NCI-H82 treated with DMSO at 0.1 percent for 48 hours (cell line): ENCODE data around the gene USP5.
A peak's percentile ranks its signal among the peaks of the same experiment; 100 is the strongest.

Experiments
- DNase-seq: peaks from one replicate; lab custom pipeline; 2025; ENCODE audit not compliant: unreplicated experiment; lab: John Stamatoyannopoulos, UW

The USP5 gene

DNA sequence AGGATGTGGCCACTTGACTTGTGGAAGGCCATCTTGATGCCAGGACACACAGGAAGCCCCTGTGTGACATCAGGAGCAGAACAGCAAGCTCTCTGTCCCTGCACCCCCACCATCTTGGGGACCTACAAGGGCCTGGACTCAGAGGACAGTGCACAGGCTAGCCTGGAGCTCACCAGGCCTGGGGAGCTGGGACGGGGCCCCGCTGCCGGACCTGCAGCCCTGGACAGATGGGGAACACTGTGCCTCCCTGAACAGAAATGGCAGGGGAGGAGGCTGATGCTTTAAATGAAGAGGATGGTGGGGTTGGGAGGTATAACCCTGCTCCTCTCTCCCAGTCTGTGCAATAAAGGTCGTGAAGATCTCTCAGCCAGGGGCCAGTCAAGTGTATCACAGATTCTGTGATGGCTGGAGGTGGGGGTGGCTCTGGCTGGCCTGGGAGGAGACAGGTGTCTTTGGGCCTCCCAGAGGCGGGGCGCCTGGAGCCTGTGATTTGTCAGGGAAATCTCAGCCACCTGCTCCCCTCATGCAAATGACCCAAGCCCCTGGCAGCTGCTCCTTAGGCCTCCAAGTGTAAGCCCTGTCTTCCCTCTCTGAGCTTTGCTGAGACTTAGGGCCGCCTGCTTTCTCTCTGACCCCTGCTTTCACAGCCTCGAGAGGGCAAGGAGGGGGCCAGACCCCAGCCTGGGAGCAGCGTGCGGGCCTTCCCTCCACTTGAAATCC, 12.3 kb upstream of the USP5 start:
- DNase-seq = peak; percentile 99

DNA sequence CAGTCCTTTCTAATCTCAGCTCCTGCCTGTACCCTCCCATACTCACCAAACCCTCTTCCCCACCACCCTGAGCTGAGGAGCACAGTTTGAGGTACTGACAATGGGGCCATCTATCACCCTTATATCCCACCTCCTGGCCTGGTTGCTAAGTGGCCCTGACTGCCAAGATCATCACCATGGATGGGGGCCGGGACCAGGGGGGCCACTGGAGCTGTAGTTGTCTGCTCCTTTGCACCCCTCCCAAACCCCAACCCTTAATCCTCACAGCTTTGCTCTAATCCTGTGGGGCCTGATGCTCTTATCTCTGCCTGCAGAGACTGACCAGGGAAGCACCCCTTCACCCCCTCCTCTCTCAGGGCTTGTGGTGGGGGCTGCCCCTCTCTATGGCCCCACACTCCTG, 11.6 kb upstream of the USP5 start:
- DNase-seq = peak; percentile 100

DNA sequence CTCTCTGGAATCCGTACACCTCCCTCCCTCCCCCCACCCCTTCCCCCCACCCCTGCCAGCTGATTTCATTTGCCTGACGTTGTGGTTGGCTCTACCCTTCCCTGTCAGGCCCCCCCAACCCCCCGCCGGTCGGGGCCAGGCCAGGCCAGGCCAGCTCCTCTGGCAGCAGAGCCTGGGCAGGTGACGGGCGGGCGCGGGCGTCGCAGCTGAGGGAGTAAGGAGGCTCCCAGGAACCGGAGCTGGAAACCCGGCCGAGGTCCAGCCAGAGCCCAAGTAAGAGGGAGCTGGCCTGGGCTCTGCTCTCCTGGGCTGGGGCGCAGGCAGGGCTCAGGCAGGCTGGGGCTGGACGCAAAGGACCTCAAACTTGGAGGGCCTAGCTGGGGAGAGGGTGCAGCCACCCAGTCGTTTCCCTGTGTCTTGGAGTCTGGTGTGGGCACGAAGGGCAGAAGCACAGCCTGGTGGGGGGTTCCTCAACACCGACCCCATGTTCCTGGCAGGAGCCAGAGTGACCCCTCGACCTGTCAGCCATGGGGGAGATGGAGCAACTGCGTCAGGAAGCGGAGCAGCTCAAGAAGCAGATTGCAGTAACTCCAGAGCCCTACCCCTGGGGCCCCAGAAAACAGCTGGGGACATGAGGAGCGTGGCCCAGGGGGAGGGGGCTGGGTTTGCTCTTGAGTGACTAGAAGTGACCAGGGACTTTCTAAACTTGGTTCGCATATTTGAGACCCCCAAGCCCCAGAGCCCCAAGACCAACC, 11.0 kb upstream of the USP5 start, which contains the start of gene GNB3:
TSS of gene GNB3 (plus strand) at position 165 of the 755 bp plus-strand sequence. CDS start at position 528, 363 bp downstream.
- peak; percentile 18 for DNase-seq

DNA sequence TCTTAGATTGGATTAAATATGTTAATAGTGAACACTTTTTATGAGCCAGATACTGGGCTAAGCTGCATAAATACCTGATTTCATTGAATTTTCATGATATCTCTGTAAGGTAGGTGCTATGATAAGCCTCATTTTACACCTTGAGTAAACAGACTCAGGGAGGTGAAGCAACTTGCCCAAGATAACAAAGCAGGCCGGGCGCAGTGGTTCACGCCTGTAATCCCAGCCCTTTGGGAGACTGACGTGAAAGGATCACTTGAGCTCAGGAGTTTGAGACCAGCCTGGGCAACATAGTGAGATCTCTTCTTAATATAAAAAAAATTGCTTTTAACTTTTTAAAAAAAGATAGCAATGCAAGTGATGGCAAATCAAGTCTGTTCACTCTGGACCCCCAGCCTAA, 9.9 kb upstream of the USP5 start:
- DNase-seq = no peak

DNA sequence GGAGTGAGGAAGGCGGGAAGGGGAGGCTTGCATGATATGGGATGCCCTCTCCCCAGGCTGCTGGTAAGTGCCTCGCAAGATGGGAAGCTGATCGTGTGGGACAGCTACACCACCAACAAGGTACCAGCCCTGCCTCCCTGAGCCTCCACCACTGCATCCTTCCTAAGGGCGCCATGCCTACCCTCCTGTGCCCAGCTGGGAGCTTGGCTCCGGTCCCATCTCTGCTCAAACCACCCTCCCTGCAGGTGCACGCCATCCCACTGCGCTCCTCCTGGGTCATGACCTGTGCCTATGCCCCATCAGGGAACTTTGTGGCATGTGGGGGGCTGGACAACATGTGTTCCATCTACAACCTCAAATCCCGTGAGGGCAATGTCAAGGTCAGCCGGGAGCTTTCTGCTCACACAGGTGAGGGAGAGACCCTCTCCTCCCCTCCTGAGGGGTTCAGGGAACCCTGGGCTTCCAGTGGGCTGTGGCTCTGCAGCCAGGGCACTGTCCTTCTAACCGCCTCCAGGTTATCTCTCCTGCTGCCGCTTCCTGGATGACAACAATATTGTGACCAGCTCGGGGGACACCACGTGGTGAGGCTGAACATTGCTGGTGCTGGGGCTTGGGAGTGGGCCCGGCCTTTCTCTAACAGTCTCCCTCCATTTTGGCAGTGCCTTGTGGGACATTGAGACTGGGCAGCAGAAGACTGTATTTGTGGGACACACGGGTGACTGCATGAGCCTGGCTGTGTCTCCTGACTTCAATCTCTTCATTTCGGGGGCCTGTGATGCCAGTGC, 8.6 kb upstream of the USP5 start:
- peak; percentile 15 for DNase-seq

DNA sequence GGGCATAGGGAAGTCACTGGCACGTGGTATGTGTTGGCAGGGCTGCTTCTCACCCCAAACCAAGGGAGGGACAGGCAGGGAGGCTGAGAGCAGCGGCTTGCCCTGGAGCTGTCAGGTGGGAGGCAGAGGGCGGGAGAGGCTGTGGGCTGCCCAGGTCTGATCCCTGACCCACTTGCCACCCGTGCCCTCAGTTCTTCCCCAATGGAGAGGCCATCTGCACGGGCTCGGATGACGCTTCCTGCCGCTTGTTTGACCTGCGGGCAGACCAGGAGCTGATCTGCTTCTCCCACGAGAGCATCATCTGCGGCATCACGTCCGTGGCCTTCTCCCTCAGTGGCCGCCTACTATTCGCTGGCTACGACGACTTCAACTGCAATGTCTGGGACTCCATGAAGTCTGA, 6.6 kb upstream of the USP5 start:
- DNase-seq = no peak

DNA sequence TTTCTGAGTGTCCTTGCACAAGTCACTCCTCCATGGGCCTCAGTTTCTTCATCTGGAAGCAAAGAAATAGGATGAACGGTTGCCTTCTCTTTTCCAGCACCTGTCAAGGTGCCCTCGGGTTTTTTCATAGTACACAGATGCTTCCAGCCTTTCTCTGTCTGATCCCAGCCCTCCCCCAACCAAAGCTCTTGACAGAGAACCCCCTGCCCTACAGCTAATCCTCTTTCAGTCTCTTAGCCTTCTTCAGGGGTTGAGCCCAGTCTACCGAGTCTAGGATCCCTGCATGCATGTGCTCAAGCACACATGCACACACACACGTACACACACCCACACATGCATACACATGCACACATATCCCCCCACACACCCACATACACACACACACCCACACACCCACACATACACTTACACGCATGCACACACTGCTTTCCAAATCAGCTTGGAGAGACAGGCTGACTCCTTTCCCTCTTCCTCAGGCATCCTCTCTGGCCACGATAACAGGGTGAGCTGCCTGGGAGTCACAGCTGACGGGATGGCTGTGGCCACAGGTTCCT, 5.6 kb upstream of the USP5 start:
- peak; percentile 93 for DNase-seq

DNA sequence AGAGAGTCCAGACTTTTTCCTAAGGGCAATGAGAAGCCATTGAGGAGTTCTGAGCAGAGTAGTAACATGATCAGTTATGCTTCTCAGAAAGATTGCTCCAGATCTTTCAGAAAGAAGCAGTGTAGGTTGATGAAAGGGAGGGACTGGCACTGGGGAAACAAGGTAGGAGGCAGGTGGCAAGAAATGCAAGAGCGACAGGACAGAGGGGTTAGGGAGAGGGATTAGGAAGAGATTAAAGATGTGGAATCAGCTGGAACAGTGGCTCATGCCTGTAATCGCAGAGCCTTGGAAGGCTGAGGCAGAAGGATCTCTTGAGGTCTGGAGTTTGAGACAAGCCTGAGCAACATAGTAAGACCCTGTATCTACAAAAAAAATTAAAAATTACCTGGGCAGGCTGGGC, 4.3 kb upstream of the USP5 start:
- peak; percentile 96 for DNase-seq

DNA sequence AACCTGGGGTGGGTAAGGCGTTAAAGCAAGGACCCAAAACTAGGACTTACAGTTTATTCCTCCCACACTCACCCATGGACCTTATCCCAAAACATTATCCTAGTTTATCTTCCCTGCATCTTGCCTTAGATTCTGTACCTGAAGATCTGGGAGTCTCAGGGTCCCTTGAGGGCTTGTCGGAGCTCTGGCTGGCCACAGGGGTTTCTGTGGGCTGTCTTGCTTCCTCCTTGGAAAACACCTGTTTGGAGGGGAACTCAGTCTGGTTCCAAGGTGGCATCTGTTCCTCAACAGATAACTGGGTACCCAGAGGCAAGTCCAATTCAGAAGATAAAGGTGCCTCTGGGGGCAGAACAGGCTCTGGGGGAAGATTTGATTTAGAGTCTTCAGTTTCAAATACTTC, 2.5 kb upstream of the USP5 start:
- DNase-seq = no peak

DNA sequence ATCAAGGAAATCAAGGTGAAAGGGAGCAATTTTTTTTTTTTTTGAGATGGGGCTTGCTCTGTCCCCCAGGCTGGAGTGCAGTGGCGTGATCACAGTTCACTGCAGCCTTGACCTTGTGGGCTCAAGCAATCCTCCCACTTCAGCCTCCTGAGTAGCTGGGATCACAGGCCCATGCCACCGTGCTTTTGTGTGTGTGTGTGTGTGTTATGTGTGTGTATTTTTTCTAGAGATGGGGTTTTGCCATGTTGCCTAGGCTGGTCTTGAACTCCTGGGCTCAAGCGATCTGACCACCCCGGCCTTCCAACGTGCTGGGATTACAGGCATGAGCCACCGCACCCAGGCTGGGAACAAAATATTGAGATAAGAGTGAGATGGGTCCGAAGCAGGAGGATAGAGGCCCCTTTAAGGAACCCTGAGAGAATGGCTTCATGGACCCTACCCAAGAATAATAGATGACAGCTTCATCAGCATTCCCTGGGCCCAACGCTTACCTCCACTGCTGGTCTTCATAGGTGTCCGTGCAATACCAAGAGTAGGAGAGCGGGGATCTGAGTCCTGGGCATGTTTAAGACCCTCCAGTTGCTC, 1.9 kb upstream of the USP5 start:
- DNase-seq = no peak

DNA sequence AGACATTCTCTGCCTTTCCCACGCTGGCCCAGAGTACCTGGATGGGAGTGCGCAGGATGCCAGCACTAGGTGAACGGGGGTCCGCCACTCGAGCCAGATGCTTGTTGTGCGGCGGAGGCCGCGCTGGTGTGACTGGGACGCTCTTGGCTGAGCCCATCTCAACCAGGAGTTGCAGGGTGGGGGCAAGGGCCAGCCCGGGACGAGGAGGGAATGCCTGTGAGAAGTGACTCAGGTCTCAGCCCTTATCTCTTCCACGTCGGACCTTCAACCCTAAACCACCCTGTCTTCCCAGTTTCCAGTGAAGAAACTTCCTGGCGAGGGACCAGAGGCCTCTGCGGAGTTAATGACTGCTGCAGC, 1.2 kb upstream of the USP5 start:
- no peak for DNase-seq

DNA sequence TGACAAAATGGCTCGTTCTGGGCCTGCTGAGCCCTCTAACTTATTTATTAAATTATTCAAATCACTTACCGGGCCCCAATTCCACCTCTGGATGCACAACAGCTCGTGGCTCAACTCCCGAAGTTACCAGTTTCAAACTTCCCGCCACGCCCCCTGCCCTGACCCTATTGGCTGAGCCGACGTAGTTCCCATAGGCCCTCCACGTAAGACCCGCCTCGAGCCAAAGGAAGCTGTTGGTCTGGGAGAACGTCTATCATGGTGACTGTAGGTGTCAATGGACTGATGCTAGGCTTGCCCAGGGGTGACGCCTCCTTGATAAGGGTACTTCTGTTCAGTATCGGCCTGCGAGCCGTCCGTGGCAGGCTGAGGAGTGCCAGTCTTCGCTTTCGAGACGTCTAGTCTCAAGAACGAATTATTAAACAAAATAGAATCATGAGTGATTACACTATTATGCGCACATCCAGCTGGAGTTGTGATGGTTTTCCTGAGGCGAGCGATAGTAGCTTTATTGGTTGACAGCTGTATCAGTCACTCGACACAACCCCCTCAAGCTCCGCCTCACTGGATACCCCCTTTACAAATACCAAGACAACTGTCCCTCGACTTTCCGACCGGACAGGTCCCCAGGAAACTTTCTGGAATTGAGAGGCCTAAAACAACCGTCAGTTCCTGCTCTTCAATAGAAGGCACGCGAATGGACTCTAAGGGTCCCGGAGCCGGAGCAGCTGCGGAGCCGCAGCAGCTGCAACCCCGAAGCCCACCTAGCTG, 613 bp upstream of the USP5 start, which contains the start of gene CDCA3:
TSS of gene CDCA3 (minus strand) at position 134 of the 768 bp plus-strand sequence. CDS start 334 bp downstream, outside the sequence.
- peak; percentile 99 for DNase-seq

DNA sequence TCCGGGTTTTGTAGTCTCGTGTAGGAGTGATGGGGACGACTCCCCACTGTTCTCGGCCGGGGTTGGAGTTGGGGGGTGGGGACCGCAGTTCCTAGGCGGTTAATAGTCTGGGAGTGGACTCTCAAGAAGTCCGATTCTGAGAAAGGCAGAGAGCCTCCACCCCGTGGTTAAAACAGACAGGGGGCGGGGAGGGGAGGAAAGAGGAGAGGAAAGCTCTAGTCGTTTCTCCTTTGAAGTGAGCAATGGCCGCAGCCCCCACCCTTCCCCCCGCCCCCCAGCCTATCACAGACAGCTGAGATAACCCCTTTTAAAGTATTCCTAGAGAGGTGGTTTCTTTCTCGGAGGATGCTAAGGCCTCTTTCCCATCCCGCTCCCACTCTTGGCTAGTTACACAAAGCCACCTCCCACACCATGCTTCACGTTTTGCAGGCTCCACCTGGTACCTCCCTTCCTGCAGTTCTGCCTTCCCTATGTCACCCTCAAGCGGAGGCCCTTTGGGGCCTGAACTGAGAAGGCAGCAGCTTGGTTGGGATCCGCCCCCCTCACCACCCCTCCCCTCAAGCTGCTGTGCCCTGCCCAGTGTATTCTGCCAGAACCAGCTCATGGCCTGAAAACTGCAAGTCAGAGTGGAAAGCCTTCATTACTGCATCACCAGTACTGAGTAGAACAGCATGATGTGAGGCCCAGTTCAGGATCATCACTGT, 853 bp downstream of the USP5 start:
- no peak for DNase-seq

DNA sequence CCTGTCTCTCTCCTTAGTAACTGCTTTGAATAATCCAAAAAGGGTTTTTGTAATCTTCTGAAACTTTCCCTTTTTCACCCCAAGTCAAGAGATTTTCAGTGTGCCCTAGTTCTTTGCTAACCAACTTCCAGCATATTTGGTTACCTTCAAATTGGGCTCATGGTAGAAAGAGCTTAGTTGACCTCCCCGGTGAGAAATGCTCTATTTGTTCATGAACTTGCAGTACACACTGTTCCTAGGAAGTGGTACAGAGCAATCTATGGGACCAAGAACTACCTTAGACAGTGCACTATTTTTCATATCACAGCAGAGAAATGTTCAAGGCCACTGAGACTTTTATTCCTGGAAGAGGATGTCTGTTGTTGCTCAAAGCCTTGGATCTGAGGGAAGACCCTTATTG, 1.7 kb downstream of the USP5 start:
- no peak for DNase-seq

DNA sequence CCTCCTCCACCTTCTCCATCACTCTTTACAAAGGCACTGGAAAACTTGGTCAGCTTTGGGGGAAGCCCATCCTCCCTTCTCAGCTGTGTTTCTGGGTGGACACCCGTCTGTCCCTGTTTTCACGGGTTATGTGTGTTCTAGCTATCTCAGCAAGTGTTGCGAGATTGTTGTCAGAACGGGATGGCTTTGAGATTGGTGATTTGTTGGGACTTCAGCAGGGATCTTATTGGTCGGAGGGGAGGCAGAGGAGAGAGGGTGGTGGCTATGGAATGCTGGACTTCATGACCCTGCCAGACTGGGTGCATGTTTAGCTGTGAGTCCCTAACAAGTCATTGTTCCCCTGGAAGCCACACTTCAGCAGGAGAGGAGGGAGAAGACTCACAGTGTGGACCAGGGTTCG, 2.1 kb downstream of the USP5 start:
- DNase-seq = no peak

DNA sequence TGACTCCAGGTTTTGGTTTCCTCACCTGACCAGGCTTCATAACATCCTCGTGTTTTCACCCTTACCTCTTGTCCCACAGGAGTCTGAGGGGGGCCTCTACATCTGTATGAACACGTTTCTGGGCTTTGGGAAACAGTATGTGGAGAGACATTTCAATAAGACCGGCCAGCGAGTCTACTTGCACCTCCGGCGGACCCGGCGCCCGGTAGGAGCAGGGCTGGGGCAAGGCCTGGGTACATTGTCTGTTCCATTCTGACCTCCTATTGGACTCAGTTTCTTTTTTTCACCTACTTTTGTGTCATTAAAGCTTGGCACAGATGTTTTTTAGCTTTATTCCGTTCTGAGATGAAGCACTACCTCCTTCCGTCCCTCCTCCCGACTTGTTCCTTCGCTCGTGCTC, 3.4 kb downstream of the USP5 start:
- DNase-seq = no peak

DNA sequence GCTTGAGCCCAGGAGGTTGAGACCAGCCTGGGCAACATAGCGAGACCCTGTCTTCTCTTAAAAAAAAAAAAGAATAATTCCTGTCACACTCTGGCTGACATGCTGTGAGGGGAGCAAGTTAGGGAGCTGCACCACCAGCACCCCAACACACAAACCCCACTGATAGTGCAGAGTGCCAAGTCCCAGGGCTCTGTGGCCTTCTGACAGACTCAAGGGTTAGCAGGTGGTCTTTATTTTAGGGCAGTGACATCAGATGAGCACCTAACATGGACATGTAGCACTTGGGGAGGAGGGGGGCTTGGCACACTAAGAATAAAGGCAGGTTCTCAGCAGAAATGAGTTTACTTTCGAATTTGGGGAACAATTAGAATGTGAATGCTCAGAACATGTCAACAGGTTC, 6.8 kb downstream of the USP5 start:
- no peak for DNase-seq

DNA sequence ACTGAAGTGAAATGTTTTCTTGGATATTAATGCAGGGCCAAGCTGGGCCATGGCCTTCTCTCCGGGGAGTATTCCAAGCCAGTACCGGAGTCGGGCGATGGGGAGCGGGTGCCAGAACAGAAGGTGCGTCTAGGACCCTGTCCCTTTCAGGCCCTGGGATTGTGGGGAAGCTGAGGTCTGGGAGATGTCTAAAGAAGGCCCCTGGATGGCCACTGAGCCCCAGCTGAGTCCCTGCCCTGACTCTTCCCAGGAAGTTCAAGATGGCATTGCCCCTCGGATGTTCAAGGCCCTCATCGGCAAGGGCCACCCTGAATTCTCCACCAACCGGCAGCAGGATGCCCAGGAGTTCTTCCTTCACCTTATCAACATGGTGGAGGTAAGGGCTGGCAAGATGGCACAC, 8.2 kb downstream of the USP5 start:
- no peak for DNase-seq

DNA sequence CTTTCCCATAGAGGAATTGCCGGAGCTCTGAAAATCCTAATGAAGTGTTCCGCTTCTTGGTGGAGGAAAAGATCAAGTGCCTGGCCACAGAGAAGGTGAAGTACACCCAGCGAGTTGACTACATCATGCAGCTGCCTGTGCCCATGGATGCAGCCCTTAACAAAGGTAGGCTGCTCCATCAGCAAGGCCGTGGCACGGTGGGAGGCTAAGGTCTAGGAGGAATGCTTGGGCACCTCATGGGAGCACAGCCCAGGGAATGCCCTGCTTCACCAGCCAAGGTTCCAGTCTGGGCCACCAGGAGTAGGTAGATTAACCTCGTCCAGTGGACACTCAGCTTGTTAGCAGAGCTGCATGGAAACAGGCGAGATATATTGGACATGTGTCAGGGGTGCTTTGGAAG, 9.0 kb downstream of the USP5 start:
- DNase-seq = no peak

DNA sequence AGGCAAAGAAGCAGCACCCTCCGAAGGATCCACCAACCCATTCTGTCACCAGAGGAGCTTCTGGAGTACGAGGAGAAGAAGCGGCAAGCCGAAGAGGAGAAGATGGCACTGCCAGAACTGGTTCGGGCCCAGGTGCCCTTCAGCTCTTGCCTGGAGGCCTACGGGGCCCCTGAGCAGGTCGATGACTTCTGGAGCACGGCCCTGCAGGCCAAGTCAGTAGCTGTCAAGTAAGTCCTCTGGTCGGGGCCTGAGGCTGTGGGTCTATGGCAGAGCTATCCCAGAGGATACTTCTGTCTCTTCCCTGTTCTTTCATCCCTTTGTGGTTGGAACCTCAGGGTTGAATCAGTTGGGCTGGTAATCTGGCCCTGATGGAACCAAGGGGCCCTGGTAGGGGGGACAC, 9.4 kb downstream of the USP5 start:
- DNase-seq = no peak
